ENCODE measurements around the gene NHSL2. TPM values are rescaled to one million over a fixed set of nuclear protein-coding genes. Genes with fewer than 3 reads are reported as not detected.

Gene NHSL2
- polyA plus RNA-seq, 3 donors = 16.6 to 39.8 (median 22.8) TPM

GRCh38 chrX:72037601-72038000, 127.0 kb downstream of the NHSL2 start:
- DNase-seq = no peak
- H3K4me1 ChIP-seq (ENCODE audit: control insufficient read depth in 1 of 2, insufficient read depth in 2 of 2, low read length in 2 of 2) = peaks cover 8% of the 10 kb centered on the region in 2 donors
- no peak overlapping the region for H2AFZ ChIP-seq (ENCODE audit: insufficient read depth, low read depth, low read length, poor library complexity, severe bottlenecking)
- no peaks in the 10 kb centered on the region for H4K20me1 ChIP-seq (ENCODE audit: insufficient read depth, low read length)
- no CpG with 5 or more reads among the region's 2 CpGs for WGBS (ENCODE audit: insufficient coverage)
- Mint-ChIP-seq H3K27me3 (ENCODE audit: low read depth in 3 of 3) (peaks cover 1 to 16% (median 2%) of the 10 kb centered on the region in 3 donors), H3K36me3 (peaks cover 0 to 2% of the 10 kb centered on the region in 2 donors), H3K9me3 (peaks cover 0 to 7% (median 2%) of the 10 kb centered on the region in 7 donors), H3K27ac (no peak overlapping the region), H3K4me1 (peaks cover 12% of the 10 kb centered on the region), H3K4me3 (no peak overlapping the region)
- H3K36me3 ChIP-seq (replicated peaks in 1 of 2; ENCODE audit: control insufficient read depth in 1 of 2, insufficient read depth in 2 of 2, low read length in 2 of 2) = no peaks in the 10 kb centered on the region
- intact Hi-C loops (cut with micrococcal nuclease) = no loop called here
- no peaks in the 10 kb centered on the region for H3K9me3 ChIP-seq (replicated peaks in 1 of 2; ENCODE audit: control insufficient read depth in 1 of 2, insufficient read depth in 1 of 2, low read length in 2 of 2)
- H3K9ac ChIP-seq (ENCODE audit: insufficient read depth, low read length, poor library complexity, severe bottlenecking) = no peak overlapping the region
- H3K4me3 ChIP-seq (replicated peaks in 1 of 3; ENCODE audit: low read depth in 2 of 3, low read length in 3 of 3) = no peak overlapping the region
- no peaks in the 10 kb centered on the region for H3K79me2 ChIP-seq (ENCODE audit: insufficient read depth, low read length)
- TF ChIP-seq CTCF (IDR thresholded peaks at IDR 0.05) = no peak
- no peak overlapping the region for H3K4me2 ChIP-seq (replicated peaks; ENCODE audit: extremely low read depth, low read length, poor library complexity, severe bottlenecking)
- H3K27me3 ChIP-seq (ENCODE audit: control insufficient read depth in 2 of 2, insufficient read depth in 2 of 2, low read length in 2 of 2) = no peaks in the 10 kb centered on the region
- H3K27ac ChIP-seq (ENCODE audit: low read depth in 1 of 2, low read length in 2 of 2) = no peak overlapping the region

- no peaks in the 10 kb centered on the region for H3K79me2 ChIP-seq (ENCODE audit: insufficient read depth, low read length)
- H4K20me1 ChIP-seq (ENCODE audit: insufficient read depth, low read length) = no peaks in the 10 kb centered on the region
- no peak overlapping the region for H3K4me3 ChIP-seq (replicated peaks in 1 of 3; ENCODE audit: low read depth in 2 of 3, low read length in 3 of 3)
- Mint-ChIP-seq H3K27me3 (ENCODE audit: low read depth in 3 of 3) (peaks cover 1 to 17% (median 2%) of the 10 kb centered on the region in 3 donors), H3K4me1 (peaks cover 17% of the 10 kb centered on the region), H3K9me3 (peaks cover 0 to 7% (median 2%) of the 10 kb centered on the region in 7 donors), H3K36me3 (peaks cover 0 to 2% of the 10 kb centered on the region in 2 donors), H3K4me3 (no peak overlapping the region), H3K27ac (no peak overlapping the region)
- no peak overlapping the region for H3K27ac ChIP-seq (ENCODE audit: low read depth in 1 of 2, low read length in 2 of 2)
- H3K36me3 ChIP-seq (replicated peaks in 1 of 2; ENCODE audit: control insufficient read depth in 1 of 2, insufficient read depth in 2 of 2, low read length in 2 of 2) = no peaks in the 10 kb centered on the region
- no peaks in the 10 kb centered on the region for H3K27me3 ChIP-seq (ENCODE audit: control insufficient read depth in 2 of 2, insufficient read depth in 2 of 2, low read length in 2 of 2)
- intact Hi-C loops (cut with micrococcal nuclease) = no loop called here
- no peaks in the 10 kb centered on the region for H3K9me3 ChIP-seq (replicated peaks in 1 of 2; ENCODE audit: control insufficient read depth in 1 of 2, insufficient read depth in 1 of 2, low read length in 2 of 2)
- no peak overlapping the region for H3K9ac ChIP-seq (ENCODE audit: insufficient read depth, low read length, poor library complexity, severe bottlenecking)
- peaks cover 12 to 13% of the 10 kb centered on the region in 2 donors for H3K4me1 ChIP-seq (ENCODE audit: control insufficient read depth in 1 of 2, insufficient read depth in 2 of 2, low read length in 2 of 2)
- TF ChIP-seq CTCF (IDR thresholded peaks at IDR 0.05) = no peak
- WGBS (ENCODE audit: insufficient coverage) = no CpG with 5 or more reads among the region's 4 CpGs
- no peak for DNase-seq
- H3K4me2 ChIP-seq (replicated peaks; ENCODE audit: extremely low read depth, low read length, poor library complexity, severe bottlenecking) = no peak overlapping the region
- no peak overlapping the region for H2AFZ ChIP-seq (ENCODE audit: insufficient read depth, low read depth, low read length, poor library complexity, severe bottlenecking)
Measured at GRCh38 chrX:72038016-72038415, 127.4 kb downstream of the NHSL2 start.
